Kidney glomerular epithelial cell (primary cell): ENCODE measurements around the gene GOLGA6L2.
"Not testable (repeated sequence)": the region's sequence is repeated elsewhere in the genome, so short reads cannot be mapped to it uniquely, and the experiment has no call there.

Source experiments
- DNase-seq: peaks from one replicate; lab custom pipeline; 2025; lab: John Stamatoyannopoulos, UW

GOLGA6L2 gene, protein sequence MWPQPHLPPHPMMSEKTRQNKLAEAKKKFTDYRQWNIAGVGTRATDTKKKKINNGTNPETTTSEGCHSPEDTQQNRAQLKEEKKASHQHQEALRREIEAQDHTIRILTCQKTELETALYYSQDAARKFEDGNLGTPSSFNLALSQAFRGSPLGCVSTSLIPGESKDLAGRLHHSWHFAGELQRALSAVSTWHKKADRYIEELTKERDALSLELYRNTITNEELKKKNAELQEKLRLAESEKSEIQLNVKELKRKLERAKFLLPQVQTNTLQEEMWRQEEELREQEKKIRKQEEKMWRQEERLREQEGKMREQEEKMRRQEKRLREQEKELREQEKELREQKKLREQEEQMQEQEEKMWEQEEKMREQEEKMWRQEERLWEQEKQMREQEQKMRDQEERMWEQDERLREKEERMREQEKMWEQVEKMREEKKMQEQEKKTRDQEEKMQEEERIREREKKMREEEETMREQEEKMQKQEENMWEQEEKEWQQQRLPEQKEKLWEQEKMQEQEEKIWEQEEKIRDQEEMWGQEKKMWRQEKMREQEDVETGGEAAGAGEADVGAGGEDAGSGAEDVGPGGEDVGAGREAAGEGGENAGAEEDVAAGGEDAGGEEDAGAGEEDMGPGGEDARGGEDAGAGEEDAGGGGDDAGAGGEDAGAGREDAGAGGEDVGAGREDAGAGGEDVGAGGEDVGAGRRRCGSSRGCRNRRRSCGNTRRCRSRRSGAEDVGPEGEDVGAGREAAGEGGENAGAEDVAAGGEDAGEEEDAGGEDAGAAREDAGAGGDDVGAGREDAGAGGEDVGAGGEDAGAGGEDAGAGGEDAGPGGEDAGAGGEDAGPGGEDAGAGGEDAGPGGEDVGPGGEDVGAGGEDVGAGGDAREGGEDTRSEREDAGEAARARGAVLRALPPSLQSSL

DNA sequence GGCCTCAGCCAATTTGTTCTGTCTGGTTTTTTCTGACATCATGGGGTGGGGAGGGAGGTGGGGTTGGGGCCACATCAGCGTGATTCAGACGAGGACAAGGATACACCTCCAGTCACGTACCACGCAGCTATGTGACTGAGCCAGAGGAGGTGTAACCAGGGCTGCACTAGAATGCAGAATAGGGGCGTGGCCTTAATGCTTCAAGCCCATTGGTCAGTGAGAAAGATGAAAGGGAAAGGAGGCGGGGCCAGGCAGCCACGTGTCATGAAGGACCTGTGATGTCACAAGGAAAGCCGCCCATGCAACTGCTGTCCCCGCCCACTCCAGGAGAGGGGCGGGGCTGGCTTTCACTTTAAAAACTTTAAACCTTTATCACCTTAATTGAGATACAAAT, at the start of gene GOLGA6L2:
GOLGA6L2 (minus strand) TSS at position 137 of the 394 bp plus-strand sequence; CDS start at position 75, 62 bp downstream.
- DNase-seq = no peak

GRCh38 chr15:23484870-23485269, 37.8 kb upstream of the GOLGA6L2 start:
- DNase-seq = peak; percentile 34

DNA sequence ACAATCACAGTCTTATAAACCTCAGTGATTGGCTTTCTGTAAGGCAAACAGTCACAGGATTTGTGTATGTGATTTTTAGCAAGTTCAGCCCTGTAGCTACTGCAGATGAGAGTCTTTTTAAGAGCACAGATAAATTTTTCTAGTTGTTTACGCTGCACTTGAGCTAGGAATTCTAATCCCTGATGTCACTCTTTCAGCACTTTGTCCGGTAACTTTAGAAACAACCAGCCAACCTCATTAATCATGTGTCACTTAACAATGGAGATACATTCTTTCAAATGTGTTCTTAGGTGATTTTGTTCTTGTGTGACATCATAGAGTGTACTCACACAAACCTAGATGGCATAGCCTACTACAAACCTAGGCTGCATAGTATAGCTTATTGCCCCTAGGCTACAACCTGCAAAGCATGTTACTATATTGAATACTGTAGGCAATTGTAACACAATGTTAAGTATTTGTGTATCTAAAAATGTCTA, 36.8 kb upstream of the GOLGA6L2 start:
- peak; percentile 50 for DNase-seq

DNA sequence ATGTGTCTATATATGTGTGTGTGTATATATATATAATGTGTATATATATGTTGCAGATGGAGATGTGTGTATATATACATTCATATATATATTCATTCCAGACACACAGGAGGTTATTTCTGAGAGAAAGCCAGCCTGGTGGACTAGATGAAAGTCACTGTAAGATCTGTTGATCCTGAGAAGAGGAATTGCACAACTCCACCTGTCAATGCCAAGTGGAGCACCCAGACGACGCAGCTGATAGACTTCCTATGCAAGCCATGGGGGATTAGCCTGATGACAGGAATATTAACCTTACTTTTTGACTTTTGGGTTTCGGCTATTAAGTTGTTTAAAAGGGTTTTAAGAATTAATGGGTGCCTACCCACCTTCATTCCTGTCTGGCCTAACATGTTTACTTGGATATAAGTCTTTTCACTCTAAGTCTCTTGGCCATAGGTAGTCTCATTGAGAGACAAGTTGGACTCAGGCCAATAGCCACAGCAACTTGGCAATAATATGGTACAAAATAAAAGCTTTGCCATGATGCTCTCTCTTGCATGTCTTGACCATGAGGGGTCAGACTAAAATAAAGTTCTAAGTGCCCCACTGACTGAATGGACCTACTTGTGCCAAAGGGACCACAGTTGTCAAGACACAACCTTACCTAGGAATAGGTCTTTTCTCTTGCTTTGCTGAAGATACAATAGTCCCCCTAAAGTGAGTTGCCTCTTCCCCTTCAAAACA, 35.9 kb upstream of the GOLGA6L2 start:
- DNase-seq = no peak

- no peak for DNase-seq
Observed at GRCh38 chr15:23482228-23482627, 35.2 kb upstream of the GOLGA6L2 start.

DNA sequence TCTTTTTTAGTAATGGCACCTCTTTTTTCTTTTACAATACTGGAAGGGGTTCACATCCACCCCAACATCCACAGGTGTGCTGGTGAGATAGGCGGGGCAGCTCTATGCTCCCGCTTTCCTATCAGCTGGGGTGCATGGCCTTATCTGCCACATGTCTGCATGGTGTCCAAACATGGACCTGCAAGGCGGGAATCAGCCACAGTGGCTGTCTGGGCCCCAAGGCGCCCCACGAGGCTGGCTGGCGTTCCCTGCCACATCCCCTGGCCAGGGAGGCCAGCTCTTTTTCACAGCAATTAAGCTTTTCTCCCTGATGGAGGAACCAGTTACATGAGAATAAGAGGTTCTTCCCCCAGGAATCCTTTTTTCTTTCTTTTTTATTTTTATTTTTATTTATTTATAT, 30.9 kb upstream of the GOLGA6L2 start:
- no peak for DNase-seq

- DNase-seq = no peak
Observed at GRCh38 chr15:23472678-23473077, 25.6 kb upstream of the GOLGA6L2 start.

- DNase-seq = no peak
Observed at GRCh38 chr15:23472033-23472432, 25.0 kb upstream of the GOLGA6L2 start.

GRCh38 chr15:23467110-23467600, 20.1 kb upstream of the GOLGA6L2 start:
- peak; percentile 35 for DNase-seq

DNA sequence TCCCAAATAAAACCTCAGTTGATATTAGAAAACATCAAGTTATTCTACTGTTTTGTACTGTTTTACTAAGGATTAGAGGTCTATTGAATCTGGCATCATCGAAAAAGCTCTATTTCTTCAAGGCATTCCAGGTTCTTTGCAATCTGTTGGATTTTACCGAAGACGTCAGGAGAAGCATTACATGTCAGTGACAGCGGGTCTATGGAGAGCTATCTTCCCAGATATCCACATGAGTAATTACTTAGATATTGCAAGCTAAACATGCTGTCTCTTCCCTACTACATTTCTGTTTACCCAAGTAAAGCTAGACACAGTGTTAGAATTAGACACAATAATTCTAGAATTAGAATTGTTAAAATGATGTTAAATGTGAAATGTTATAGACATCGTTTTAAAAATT, 10.8 kb upstream of the GOLGA6L2 start:
- no peak for DNase-seq

DNA sequence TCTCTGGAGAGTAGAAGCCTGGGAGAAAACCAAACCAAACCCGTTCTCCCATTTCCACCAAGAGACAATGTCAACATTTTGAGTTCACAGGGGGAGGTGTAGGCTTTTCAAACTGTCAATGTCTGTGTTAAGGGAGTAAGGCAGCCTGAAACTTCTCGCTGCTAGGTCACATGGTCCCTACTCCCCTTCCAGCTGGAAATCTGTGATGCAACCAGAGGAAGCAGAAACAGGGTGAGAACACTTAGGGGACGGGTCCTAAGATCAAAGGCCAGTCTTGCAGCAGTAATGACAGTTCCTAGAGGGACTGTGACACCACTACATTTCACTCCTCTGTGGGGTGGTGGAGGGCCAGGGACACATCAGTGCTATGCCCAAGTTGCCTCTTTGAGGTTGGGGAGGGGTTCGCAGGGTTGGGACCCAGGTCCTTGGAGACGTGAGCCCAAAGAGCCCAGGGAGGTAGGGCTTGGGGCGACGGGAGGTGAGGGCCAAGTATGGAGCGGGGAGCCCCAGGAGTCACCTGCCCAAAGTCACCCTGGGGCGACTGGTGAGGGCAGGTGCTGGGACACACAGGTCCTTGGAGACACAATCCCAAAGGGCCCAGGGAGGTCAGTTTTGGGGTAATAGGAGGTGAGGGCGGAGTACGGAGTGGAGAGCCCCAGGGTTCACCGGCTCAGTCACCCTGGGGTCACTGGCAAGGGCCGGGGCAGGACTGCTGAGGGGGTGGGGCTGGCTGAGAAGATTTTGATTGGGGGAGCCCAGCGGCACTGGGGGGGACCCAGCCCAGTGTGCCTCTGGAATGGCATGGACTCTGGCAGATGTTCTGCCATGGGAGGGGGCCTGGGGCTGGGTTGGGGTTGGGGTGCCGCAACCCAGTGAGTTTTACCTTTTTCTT, 582 bp downstream of the GOLGA6L2 start:
- no peak for DNase-seq

DNA sequence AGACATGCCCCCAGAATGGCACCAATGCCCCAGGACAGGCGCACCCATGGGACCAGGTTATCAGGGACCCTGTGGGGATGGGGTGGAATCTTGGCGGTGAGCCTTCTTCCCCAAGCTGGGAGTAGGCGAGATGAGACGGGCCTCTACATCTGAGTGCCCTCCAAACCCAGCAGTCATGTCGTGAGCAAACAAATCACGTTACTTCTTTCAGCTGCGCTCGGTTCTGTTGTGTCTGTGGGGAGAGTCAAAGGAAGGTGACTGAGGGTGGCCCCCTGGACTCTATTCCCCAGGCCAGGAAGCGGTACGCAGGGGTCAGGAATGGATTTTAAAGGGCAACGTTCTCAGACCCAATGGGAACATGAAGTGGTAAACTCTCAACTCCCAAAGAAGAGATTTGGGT, 2.8 kb downstream of the GOLGA6L2 start:
- DNase-seq = no peak

DNA sequence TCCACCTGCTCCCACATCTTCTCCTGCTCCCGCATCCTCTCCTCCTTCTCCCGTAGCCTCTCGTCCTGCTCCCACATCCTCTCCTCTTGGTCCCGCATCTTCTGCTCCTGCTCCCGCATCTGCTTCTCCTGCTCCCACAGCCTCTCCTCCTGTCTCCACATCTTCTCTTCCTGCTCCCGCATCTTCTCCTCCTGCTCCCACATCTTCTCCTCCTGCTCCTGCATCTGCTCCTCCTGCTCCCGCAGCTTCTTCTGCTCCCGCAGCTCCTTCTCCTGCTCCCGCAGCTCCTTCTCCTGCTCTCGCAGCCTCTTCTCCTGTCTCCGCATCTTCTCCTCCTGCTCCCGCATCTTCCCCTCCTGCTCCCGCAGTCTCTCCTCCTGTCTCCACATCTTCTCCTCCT, 5.8 kb downstream of the GOLGA6L2 start:
- no peak for DNase-seq

DNA sequence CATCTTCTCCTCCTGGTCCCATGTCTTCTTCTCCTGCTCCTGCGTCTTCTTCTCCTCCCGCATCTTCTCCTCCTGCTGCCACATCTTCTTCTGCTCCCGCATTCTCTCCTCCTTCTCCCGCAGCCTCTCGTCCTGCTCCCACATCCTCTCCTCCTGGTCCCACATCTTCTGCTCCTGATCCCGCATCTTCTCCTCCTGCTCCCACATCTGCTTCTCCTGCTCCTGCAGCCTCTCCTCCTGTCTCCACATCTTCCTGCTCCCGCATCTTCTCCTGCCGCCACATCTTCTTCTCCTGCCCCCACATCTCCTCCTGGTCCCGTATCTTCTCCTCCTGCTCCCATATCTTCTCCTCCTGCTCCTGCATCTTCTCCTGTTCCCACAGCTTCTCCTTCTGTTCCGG, 6.4 kb downstream of the GOLGA6L2 start:
- DNase-seq = no peak

DNA sequence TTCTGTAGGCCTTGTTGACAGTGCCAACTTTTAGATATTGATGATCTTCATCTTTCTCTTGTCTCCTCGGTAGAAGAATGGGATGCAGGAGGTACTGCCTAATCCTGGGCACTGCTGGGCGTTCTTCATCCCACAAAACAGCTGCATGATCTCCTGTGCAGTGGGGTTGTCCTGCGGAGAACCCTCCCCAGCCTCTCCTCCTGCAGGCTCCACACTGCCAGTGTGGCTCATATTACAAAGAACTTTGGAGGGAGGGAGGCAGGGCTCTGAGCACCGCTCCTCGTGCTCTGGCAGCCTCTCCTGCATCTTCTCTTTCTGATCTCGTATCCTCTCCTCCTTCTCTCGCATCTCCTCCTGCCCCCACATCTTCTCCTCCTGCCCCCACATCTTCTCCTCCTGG, 7.5 kb downstream of the GOLGA6L2 start:
- no peak for DNase-seq

DNA sequence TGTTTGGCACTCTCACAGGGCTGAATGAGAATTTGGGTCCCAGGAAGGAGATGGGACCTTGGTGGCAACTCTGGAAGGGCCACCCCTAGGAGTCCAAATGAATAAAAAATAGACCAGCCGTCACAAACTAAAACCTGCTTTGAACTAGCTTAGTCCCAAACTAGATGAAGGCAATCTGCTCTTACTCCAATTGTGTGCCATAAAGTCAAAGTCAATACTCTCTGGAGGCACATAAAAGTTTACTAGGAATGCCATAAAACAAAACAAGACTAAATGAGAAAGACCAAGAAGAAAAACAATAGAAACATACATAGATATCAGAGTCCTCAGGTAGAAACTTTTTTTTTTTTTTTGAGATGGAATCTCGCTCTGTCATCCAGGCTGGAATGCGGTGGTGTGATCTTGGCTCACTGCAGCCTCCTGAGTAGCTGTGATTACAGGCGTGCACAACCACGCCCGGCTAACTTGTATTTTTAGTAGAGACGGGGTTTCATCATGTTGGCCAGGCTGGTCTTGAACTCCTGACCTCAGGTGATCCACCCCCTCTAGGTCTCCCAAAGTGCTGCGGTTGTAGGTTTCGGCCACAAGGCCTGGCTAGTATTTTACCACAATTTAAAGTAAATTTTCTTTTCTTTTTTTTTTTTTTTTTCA, 8.1 kb downstream of the GOLGA6L2 start:
- DNase-seq = no peak

GRCh38 chr15:23437673-23438072, 9.4 kb downstream of the GOLGA6L2 start:
- no peak for DNase-seq

DNA sequence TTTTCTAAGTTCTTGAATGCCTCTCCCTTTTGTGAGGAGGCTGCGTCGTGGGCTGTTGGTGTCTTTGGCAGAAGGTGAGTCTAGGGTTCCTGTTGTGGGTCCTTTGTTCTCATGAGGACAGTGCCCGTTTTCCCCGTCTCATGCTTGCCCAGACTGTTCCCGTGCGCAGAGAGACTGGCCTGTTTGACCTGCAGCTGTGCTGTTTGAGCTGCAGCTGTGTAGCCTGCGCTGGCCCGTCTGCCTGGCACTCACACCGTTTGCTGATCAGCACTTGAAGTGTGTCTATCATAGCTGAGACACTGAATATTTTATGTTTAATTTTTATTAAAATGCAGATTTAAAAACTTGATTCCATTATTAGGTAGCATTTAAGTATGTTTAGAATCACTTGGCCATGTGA, 9.9 kb downstream of the GOLGA6L2 start:
- no peak for DNase-seq

DNA sequence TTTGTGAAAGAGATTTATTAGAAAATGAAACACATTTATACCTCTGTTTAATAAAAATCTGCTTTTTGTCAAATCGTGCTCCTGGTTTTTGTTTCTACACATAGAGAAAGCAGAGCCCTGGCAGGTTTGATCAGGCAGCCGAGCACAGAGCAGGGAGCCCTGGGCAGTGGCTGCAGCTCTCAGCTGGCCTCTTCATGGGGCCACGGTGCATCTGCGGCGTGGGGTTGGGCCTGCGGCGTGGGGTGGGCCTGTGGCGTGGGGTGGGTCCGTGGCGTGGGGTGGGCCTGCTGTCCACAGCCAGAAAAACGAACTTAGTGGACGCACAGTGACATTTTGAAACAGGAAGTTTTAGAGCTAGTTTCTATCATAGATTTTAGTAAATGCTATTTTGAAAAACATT, 10.6 kb downstream of the GOLGA6L2 start:
- no peak for DNase-seq

DNA sequence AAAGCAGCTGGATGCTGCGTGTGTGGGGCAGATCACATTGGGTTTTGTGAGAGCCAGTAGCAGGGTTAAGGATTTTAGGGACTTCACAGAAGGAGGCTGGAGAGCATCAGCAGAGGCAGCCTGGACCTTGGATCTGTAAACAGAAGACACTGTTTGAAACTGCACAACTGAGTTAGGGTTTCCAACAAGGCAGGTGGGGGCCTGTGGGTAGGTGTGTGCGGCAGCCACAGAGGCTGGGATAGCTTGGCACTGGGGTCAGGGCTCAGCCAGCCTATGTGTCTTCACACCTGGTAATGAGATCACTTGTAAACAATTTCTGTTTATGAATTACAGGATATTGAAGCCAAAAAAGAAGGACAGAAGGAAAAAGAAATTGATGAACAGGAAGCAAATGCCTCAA, 12.3 kb downstream of the GOLGA6L2 start:
- not testable (repeated sequence) for DNase-seq
